Measurements from ENCODE around the gene DDIT4. TPM values are rescaled to one million over a fixed set of nuclear protein-coding genes. Genes with fewer than 3 reads are reported as not detected.
A peak's percentile ranks its signal among the peaks of the same experiment; 100 is the strongest.

Gene DDIT4
- total and polyA plus RNA-seq, 9 of the 15 experiments (the other 6 are each of a cell fraction or from before 2014, with no cell fraction given): 8.2 to 675 (median 159) TPM

DNA sequence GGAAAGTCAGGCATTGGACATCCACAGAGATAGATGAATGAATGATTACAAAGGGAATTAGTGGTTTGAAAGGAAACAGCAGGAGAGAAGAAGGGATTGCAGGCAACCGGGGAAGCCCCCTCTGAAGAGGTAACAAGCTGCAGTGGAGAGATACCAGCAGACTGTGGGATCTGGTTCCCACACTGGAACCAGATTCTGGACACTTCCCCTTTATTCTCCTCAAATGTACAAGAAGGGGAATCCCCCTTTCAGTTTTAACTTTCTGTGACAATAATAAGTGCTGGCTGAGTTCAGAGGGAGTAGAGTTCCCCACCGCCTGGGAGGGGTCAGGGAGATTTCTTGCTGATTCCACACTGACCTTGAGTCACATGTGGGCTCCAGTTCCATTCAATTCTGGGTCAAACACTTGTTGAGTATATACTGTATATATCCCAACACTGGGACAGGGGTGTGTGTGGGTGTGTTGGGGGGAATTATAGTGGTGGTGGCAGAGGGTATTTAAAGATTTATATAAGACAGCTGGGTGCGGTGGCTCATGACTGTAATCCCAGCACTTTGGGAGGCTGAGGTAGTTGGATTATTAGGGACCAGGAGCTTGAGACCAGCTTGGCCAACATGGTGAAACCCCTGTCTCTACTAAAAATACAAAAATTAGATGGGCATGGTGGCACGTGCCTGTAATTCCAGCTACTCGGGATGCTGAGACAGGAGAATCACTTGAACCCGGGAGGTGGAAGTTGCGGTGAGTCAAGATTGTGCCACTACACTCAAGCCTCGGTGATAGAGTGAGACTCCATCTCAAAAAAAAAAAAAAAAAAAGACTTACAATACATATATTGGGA, 16.5 kb upstream of the DDIT4 start (continued):
- TF ChIP-seq ZNF253 (CRISPR knock-in tag; conservative IDR thresholded peaks at IDR 0.05) (no peak), ZNF764 (CRISPR knock-in tag; IDR thresholded peaks at IDR 0.05; ENCODE audit: low read depth) (no peak), HDAC3 (IDR thresholded peaks at IDR 0.05; ENCODE audit: borderline replicate concordance, partially characterized antibody) (peak; percentile 79), ZNF23 (CRISPR knock-in tag; IDR thresholded peaks at IDR 0.05) (no peak), HNRNPLL (IDR thresholded peaks at IDR 0.05; ENCODE audit: low read depth, low read length, poor library complexity, severe bottlenecking) (no peak), ZNF778 (CRISPR knock-in tag; IDR thresholded peaks at IDR 0.05) (no peak), MYC (IDR thresholded peaks at IDR 0.05; ENCODE audit: low read depth, low read length) (peak; percentile 53), MYC (CRISPR knock-in tag; IDR thresholded peaks at IDR 0.05; ENCODE audit: borderline replicate concordance, low read depth) (0 out of 2 replicates have a peak, but pooled peaks have one; percentile 43), HOXB6 (CRISPR knock-in tag; IDR thresholded peaks at IDR 0.05; ENCODE audit: borderline replicate concordance) (no peak)
- TF ChIP-seq, protein P1, sequence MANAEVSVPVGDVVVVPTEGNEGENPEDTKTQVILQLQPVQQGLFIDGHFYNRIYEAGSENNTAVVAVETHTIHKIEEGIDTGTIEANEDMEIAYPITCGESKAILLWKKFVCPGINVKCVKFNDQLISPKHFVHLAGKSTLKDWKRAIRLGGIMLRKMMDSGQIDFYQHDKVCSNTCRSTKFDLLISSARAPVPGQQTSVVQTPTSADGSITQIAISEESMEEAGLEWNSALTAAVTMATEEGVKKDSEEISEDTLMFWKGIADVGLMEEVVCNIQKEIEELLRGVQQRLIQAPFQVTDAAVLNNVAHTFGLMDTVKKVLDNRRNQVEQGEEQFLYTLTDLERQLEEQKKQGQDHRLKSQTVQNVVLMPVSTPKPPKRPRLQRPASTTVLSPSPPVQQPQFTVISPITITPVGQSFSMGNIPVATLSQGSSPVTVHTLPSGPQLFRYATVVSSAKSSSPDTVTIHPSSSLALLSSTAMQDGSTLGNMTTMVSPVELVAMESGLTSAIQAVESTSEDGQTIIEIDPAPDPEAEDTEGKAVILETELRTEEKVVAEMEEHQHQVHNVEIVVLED (CRISPR knock-in tag; IDR thresholded peaks at IDR 0.05): 0 out of 2 replicates have a peak, but pooled peaks have one; percentile 13
- TF ChIP-seq, protein P2, sequence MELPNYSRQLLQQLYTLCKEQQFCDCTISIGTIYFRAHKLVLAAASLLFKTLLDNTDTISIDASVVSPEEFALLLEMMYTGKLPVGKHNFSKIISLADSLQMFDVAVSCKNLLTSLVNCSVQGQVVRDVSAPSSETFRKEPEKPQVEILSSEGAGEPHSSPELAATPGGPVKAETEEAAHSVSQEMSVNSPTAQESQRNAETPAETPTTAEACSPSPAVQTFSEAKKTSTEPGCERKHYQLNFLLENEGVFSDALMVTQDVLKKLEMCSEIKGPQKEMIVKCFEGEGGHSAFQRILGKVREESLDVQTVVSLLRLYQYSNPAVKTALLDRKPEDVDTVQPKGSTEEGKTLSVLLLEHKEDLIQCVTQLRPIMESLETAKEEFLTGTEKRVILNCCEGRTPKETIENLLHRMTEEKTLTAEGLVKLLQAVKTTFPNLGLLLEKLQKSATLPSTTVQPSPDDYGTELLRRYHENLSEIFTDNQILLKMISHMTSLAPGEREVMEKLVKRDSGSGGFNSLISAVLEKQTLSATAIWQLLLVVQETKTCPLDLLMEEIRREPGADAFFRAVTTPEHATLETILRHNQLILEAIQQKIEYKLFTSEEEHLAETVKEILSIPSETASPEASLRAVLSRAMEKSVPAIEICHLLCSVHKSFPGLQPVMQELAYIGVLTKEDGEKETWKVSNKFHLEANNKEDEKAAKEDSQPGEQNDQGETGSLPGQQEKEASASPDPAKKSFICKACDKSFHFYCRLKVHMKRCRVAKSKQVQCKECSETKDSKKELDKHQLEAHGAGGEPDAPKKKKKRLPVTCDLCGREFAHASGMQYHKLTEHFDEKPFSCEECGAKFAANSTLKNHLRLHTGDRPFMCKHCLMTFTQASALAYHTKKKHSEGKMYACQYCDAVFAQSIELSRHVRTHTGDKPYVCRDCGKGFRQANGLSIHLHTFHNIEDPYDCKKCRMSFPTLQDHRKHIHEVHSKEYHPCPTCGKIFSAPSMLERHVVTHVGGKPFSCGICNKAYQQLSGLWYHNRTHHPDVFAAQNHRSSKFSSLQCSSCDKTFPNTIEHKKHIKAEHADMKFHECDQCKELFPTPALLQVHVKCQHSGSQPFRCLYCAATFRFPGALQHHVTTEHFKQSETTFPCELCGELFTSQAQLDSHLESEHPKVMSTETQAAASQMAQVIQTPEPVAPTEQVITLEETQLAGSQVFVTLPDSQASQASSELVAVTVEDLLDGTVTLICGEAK (IDR thresholded peaks at IDR 0.05): peak; percentile 47; the same call in 1 of the 2 replicates
- TF ChIP-seq, protein P2 (CRISPR knock-in tag; IDR thresholded peaks at IDR 0.05): no peak
